K562 (cell line): ENCODE measurements around the gene MYLK2. TPM values are rescaled to one million over a fixed set of nuclear protein-coding genes. Genes with fewer than 3 reads are reported as not detected.

ENCODE experiments used
- IFI16 ChIP-seq: fragments of 250-450 bp; sonication (Bioruptor Pico); IDR thresholded peaks from 2 replicates; pipeline ENCODE4 v2.1.2; 2022; ENCODE audit warnings: mild to moderate bottlenecking, inconsistent platforms
- NR2C2 ChIP-seq, 2 experiments: fragments of 200-800 bp in 1 of 2; sonication (Bioruptor generic) in 1 of 2; sonication (generic) in 1 of 2; formaldehyde crosslinking in 1 of 2; IDR thresholded peaks; 2 replicates each; pipeline versions ENCODE4 v1.6.1 to v1.8.0; 2016 to 2022; ENCODE audit warnings: mild to moderate bottlenecking in 1 of 2, missing compliant biosample characterization in 1 of 2, missing genetic modification characterization in 1 of 2, missing genetic modification reagents in 1 of 2
- NRF1 ChIP-seq, 2 experiments: fragments of 450-650 bp; IDR thresholded peaks in 1 of 2; conservative IDR thresholded peaks in 1 of 2; 2 replicates each; pipeline ENCODE4 v1.6.1; 2014; ENCODE audit warnings: mild to moderate bottlenecking in 2 of 2
- REST ChIP-seq, 2 experiments: fragments of 450-650 bp; formaldehyde crosslinking in 1 of 2; IDR thresholded peaks; 2 replicates each; pipeline versions ENCODE4 v1.4.0 to v1.6.1; 2014 to 2020; ENCODE audit warnings: mild to moderate bottlenecking in 2 of 2, borderline replicate concordance in 1 of 2, low read depth in 1 of 2
- TCFL5 ChIP-seq: fragments of 250-450 bp; sonication (Bioruptor Pico); conservative IDR thresholded peaks from 2 replicates; pipeline ENCODE4 v1.6.1; 2021; ENCODE audit warnings: mild to moderate bottlenecking, moderate library complexity, matching md5 sums
- TFAP4 ChIP-seq: sonication (generic); formaldehyde crosslinking; IDR thresholded peaks from 2 replicates; pipeline ENCODE4 v1.8.0; 2022; ENCODE audit warnings: missing genetic modification reagents, mild to moderate bottlenecking, moderate library complexity, borderline replicate concordance
- ZHX1 ChIP-seq: fragments of 150-350 bp; conservative IDR thresholded peaks from 2 replicates; pipeline ENCODE4 v1.6.1; 2014; ENCODE audit warnings: low read length
- ZNF592 ChIP-seq: fragments of 450-650 bp; IDR thresholded peaks from 2 replicates; pipeline ENCODE4 v1.6.1; 2017; ENCODE audit warnings: antibody characterized with exemption, mild to moderate bottlenecking
- ZNF785 ChIP-seq: fragments of 250-450 bp; sonication (Bioruptor Pico); IDR thresholded peaks from 2 replicates; pipeline ENCODE4 v1.4.0; 2020; ENCODE audit warnings: mild to moderate bottlenecking
- polyA plus RNA-seq, 8 experiments: library from polyadenylated mRNA; depleted of rRNA in 4 of 8; stranded (reverse) in 5 of 8; unstranded in 3 of 8; fragments of >200 nt; fragmentation: Nextera tagmentation in 2 of 8; fragmentation: Illumina TruSeq in 1 of 8; extraction: Ambion mirVana in 2 of 8; extraction: Trizol in 1 of 8; gene quantifications; 2 replicates each; pipeline versions ENCODE4 v1.2.1 to v1.2.3, GENCODE V29; 2011 to 2014; ENCODE audit warnings: inconsistent platforms in 1 of 8, missing spikeins in 1 of 8
- total RNA-seq, 7 experiments: library from RNA; depleted of rRNA in 6 of 7; stranded (reverse); fragments of >200 nt in 6 of 7; fragmentation: Illumina TruSeq in 2 of 7; extraction: Trizol in 2 of 7; gene quantifications; 2 replicates each; pipeline versions ENCODE4 v1.2.1 to v1.2.3, GENCODE V29; 2011 to 2021; ENCODE audit warnings: low replicate concordance in 1 of 7

The MYLK2 gene
- total and polyA plus RNA-seq, 9 of the 15 experiments (the other 6 are each of a cell fraction or from before 2014, with no cell fraction given), result 0.07 to 0.53 (median 0.18) TPM; not detected in 2

- TF ChIP-seq ZNF592, result no peak
- TF ChIP-seq TFAP4, result peak; percentile 63; the same call in 1 of the 2 replicates
- TF ChIP-seq IFI16 (CRISPR knock-in tag), result no peak
- peak; percentile 74 to 77 for TF ChIP-seq NRF1 (conservative IDR thresholded peaks at IDR 0.05 in 1 of 2, IDR thresholded peaks at IDR 0.05 in 1 of 2)
- no peak for TF ChIP-seq ZNF785
- TF ChIP-seq ZHX1, result no peak
- TF ChIP-seq NR2C2 (CRISPR knock-in tag; IDR thresholded peaks at IDR 0.05), result no peak
- peak; percentile 60 for TF ChIP-seq NR2C2 (tag; IDR thresholded peaks at IDR 0.05)
- TF ChIP-seq REST (IDR thresholded peaks at IDR 0.05; ENCODE audit: borderline replicate concordance), result no peak
- TF ChIP-seq REST (CRISPR knock-in tag; IDR thresholded peaks at IDR 0.05; ENCODE audit: low read depth), result 0 out of 2 replicates have a peak, but pooled peaks have one; percentile 27
- TF ChIP-seq TCFL5 (CRISPR knock-in tag), result no peak
Observed at GRCh38 chr20:31861385-31862156, 42.4 kb downstream of the MYLK2 start (continued).
